ENCODE measurements around the gene PTGES3.

The PTGES3 gene

DNA sequence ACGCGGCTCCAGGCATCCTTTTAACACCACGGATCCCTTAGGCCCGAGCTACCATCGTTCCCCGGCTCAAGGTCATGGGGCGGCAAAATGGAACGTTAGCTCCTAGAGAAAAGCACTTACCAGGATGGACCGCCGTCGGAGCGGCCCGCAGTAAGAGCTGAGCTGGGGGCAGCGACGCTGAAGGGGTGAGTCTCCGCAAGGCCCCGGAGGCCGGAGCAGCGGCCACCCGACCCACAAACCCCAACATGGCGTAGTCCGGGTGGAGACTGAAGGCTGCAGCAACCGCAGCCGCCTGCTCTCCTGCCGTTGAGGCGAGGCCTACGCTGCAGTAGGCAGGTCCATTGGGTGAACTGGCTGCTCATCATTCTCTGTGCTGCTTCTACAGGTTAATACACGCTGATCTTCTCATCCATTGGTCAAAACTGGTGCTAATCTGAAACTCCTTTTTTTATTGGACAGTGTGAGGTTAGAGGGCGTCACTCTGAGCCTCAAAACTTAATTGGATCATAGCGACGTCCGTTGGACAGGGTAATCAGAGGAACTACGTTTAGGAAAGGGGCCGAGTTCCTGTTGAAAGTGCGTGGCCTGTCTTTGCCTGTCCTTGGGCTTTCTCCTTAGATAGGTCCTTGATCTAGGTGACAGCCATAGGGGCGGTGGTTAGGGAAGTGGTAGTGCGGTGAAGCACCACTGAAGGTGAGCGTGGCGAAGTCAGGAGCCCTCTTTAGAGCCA lies 42.2 kb downstream of the PTGES3 start, which contains the start of gene ATP5F1B:
TSS of gene ATP5F1B (minus strand) at position 268 of the 730 bp plus-strand sequence. CDS start at position 247, 21 bp downstream.
- peak; percentile 62 to 75 (median 70) for DNase-seq

DNA sequence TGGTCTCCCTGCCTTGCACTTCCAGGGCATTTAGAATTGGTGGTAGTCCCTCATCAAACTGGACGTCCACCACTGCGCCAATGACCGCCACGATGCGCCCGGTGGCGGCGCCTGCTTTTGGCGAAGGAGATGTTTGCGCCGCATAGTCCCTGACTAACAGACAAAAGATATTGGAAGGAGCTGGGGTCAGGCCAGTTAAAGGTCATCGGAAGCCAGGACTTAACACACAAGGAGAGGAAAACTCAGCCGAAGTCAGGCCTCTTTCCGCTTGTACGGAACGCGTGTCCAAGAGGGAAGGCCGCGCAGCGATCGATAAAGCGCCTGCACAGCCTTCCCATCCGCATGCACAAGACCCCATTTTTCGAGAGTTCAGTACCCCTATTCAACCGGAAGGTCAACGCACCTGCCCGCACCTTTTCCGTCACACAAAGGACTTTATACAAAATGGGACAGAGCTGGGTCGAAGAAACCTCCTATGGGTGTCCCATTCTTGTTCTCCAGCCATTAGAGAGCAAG lies 42.8 kb downstream of the PTGES3 start:
- DNase-seq = no peak

- DNase-seq = no peak
Measured at GRCh38 chr12:56644654-56645053, 43.4 kb downstream of the PTGES3 start.

GRCh38 chr12:56641219-56641618 lies 46.9 kb downstream of the PTGES3 start:
- DNase-seq = no peak

DNA sequence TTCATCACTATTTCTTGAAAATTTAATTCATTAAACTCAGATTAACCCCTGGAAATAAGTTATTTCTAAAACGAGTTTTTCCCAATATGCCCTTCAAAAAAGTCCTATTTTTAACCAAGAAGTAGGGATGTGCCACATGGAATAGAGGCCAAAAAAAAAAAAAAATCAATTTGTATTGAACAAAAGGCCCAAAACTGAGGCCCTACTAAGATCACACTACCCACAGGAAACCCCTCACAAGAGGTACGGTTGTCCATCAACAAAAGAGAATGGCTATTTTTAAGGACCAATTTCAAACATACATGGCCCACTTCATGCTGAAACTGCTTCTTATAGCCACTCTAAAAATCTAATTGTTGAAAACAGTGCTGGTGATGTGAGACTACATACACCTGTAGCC lies 50.5 kb downstream of the PTGES3 start:
- DNase-seq = no peak

DNA sequence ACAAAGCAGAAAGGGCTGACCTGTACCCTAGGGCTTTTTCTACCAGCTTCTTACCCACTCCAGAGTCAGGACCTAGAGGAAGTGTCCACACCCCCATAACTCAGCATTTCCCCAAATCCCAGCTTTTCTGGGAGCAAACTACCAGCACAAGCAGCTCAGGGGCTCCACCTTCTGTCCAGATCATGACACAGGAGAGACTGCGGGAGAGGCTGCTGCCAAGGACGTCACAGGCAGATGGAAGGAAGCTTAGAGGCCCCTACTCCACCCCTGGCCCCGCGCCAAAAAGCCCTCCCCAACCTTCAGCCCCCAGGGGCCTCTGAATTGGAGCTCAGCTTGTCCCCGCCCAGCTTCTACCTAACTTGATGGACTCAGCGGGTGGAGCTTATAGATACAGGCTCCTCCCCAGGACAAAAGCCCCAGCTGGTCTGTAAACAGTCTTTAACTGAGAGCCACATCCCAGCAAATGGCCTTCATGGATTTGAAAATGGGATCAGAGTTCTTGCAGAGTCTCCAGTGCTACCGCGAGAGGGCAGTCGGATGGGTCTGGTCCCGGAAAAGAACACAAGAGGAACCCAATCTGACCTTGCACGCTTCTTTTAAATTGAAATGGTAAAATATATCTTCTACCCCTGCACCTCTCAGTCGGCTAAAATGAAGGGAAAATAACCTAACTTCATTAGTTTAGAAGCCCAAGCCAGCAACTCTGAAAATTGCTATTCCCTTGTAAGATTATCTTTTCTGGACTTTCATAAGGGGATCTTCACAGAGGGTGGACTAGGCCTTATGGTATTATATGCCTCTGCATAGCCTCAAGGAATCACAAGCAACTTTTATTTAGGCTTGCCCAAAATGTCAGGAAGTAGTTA lies 51.2 kb downstream of the PTGES3 start:
- peak; percentile 57 to 88 (median 76) for DNase-seq

DNA sequence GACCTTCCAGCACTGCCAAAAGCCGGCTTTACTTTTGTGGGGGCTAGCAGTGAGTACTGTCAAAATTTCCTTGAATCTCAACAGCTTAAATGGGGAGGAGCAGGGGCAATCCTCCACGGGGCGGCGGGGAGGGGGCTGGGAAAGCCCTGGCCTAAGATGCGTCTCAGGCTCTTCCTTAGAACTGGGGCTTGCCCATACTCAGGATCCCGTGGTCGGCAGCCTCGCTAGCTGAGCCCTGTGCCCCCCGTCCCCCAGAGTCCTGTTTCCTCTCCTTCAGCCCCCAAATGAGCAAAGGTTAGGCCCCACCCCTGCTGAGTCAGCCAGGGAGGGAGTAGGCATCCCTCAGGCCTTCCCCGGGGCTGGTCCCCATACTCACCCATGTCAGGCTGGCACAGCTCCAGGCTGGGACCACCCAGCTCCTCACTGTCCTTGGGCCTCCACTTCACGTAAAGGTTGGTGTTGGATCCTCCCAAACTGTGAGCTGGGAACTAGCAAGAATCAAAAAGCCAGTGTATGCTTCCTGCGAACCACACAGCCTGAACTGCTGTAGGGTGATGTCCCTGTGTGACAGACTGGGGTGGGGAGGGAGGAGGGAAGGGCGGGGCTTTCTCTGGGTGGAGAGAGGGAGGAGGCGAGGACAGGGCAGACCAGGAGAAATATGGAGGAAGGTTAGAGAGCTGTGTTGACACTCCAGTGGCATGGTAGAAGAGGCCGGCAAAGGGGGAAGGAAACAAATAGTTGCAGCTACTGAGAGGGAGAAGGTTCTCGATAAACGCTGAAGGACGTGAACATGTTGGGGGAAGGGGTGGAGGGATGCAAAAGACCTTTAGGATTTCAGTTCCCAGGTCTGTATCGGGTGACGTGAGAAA lies 52.0 kb downstream of the PTGES3 start:
- peak; percentile 53 to 65 (median 55) for DNase-seq

- peak; percentile 20 to 53 (median 42) for DNase-seq
Measured at GRCh38 chr12:56634837-56635791, 53.0 kb downstream of the PTGES3 start.

DNA sequence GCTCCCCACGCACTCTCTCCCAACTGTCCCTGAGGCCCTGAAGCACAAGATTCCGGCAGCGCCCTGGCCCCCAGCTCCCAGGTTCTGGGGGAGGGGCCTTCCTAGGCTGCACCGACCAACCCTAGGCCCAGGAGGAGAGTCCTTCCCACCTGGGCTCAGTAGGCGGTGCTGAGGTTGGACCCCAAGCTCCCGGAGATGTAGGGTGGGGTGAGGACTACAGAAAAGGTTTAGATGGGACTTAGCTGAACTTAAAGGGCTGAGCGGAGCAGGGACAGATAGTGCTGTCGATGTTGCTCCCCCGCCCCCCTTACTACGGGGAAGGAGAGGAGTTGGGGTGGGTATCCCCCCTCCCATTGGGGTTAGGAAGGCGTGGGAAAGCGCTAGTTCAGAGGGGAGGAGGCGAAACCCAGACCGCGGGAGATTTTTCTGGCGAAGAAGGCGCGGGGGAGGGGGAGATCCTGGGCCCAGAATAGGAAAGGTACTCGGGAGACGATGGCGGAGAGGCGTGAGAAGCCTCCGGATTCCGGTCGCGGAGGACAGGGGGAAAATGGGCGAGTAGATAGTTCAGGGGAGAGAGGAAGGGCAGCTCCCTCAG lies 53.7 kb downstream of the PTGES3 start:
- no peak for DNase-seq

- DNase-seq = no peak
Measured at GRCh38 chr12:56633468-56634241, 54.4 kb downstream of the PTGES3 start.

- DNase-seq = no peak
Measured at GRCh38 chr12:56632701-56633467, 55.2 kb downstream of the PTGES3 start.

DNA sequence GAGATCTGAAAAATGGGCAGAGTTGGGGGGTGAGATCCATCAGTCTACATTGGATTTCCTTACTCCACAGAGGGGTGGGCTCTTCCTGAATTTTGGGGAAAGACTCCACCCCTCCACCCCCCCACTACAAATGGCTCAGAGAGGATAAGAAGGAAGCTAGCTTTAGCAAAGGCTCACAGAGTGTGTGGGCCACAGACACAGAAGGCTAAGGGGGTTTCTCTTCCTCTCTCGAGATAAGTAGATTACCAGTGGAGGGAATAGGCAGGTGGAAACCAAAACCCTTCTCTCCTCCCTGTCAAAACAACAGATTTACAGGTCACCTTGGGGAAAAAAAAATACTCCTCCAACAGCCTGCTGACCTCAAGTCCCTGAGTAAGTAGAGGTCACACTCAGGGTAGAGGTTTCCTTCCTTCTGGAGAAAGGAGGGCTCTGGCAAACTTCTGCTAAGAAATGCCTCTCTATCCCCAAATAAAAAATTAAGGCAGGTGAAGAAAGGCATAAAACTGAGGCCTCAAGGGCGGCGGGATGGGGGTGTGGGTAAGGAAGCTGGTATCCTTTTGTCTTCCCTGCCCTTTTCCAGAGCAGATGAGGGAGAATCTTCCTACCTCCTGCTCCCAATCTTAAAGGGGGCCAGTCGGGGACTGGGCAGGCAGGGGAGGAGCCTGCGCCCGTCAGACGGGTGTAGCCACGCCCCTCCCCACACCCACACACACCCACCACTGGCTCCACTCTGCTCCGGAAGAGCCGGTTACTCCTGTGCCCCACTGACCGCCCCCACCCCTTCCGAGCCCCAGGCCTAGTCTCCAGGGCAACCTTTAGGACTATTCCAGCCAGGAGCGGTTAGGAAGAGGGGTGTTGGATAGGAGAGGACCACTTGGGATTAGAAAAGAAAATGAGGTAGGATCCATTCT lies 56.0 kb downstream of the PTGES3 start:
- DNase-seq = peak; percentile 9 to 26 (median 22)

GRCh38 chr12:56630180-56630632 lies 57.9 kb downstream of the PTGES3 start, which contains the start of gene BAZ2A:
Gene BAZ2A (minus strand): TSS chr12:56630326. CDS start chr12:56617530, 12,796 bp downstream.
- DNase-seq = peak; percentile 61 to 84 (median 73)

DNA sequence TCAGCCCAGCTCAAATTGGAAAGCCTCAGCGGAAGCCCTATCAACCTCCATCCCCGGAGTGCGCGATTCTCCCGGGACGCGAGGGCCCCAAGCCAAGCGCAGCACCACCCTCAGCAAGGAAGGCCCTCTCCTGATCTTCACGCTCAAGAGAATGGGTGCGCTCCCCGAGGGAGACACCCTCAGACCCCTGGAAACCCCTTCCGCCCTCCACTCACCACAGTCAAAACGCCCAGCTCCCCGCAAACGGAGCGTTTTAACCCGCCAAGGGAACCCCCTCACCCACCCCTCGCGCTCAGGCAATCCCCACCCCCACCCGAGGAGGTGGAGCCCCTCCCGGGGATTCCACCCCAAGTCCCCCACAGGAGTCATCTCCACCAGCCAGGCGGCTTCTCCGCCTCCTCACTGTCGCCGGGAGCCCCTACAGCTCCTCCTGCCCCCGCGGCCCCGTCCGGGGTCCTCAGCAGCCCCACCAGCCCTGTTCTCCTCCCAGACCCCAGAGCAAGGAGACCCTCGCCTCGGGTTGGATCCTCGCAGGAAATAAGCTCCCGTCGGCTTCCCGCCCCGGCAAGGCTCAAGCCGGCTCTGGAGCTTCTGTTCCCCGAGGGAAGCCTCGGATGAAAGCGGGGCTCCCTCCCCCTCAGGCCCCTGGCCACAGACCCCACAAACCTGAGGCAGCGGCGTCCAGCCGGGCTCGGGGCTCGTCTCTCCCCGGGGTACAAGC lies 58.5 kb downstream of the PTGES3 start:
- DNase-seq = peak in 3 of 4 experiments; percentile 12 to 25 (median 18)

GRCh38 chr12:56628671-56629458 lies 59.2 kb downstream of the PTGES3 start:
- DNase-seq = peak in 3 of 4 experiments; percentile 11 to 53 (median 49)

GRCh38 chr12:56626701-56627100 lies 61.4 kb downstream of the PTGES3 start:
- DNase-seq = no peak

All from activated CD4-positive, CD25-positive, alpha-beta regulatory T cell (primary cell).